Measurements from ENCODE around the gene TTC14.

- no peak for TF ChIP-seq POLR2A (IDR thresholded peaks at IDR 0.05; ENCODE audit: control extremely low read depth in 1 of 2, low read depth in 2 of 2, low read length in 2 of 2)
- TF ChIP-seq RFX5 (IDR thresholded peaks at IDR 0.05; ENCODE audit: borderline replicate concordance, low read depth, low read length) = no peak
These were observed 10.4 kb downstream of the TTC14 start for GRCh38 chr3:180612364-180612763.
